Inflammatory macrophage (primary cell): Measurements from ENCODE around the gene CHD3.

Experiments used
- DNase-seq, 2 donors: peaks; one replicate each; pipeline ENCODE4 v3.0.0-alpha.2; 2020 to 2022

CHD3 gene

GRCh38 chr17:7897090-7897489, 8.5 kb downstream of the CHD3 start:
- DNase-seq: no peak

DNA sequence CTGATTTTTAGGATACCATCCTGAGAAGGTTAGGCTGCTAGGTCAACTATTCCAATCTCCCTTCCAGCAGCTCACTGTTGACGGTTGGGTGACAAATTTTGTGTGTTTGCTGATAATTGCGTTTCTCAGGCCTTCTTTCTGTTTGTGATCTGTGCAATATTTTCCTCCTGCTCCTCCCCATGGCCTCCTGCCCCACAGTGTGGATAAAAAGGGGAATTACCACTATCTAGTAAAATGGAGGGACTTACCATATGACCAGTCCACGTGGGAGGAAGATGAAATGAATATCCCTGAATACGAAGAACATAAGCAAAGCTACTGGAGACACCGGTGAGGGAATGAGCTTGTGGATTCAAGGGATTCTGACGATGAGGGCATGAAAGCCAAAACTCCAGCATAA, 9.2 kb downstream of the CHD3 start:
- peak; percentile 73 to 83 for DNase-seq

GRCh38 chr17:7903154-7904103, 14.8 kb downstream of the CHD3 start:
- DNase-seq: no peak

DNA sequence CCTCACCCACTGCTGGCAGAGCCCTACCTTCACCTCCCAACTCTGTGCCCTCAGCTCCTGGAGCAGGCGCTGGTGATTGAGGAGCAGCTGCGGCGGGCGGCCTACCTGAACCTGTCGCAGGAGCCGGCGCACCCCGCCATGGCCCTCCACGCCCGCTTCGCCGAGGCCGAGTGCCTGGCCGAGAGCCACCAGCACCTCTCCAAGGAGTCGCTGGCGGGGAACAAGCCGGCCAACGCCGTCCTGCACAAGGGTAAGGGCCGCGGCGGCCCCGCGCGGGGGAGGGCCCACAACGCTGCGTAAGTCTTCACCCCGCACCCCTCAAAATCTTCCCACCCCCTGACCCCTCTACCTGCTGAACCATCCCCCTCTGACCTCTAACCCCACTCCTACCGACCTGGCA, 20.5 kb downstream of the CHD3 start:
- no peak for DNase-seq

GRCh38 chr17:7910281-7910680, 21.7 kb downstream of the CHD3 start:
- no peak for DNase-seq

- DNase-seq: peak in 1 of 2 donors; percentile 49
Measured at GRCh38 chr17:7910711-7911110, 22.1 kb downstream of the CHD3 start.

DNA sequence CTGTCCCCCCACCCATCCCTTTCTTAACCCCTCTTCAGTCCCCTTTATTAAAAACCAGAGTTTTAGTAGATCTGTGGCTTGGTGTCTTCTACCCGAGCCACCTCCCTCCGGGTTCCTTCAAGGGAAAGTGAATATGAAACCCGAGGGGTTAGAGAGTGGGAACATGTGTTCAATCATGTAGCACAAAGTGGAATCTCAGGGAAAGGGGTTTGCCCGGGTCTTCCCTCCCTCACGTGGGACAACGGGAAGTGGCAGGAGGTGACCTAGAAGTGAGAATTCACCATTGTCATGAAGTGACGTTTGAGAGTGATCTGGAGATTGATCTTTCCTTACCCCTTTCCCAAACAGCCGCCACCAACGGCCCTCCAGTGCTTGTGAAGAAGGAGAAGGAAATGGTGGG, 22.5 kb downstream of the CHD3 start:
- no peak for DNase-seq

GRCh38 chr17:7912927-7913524, 24.4 kb downstream of the CHD3 start:
- peak; percentile 73 to 78 for DNase-seq

DNA sequence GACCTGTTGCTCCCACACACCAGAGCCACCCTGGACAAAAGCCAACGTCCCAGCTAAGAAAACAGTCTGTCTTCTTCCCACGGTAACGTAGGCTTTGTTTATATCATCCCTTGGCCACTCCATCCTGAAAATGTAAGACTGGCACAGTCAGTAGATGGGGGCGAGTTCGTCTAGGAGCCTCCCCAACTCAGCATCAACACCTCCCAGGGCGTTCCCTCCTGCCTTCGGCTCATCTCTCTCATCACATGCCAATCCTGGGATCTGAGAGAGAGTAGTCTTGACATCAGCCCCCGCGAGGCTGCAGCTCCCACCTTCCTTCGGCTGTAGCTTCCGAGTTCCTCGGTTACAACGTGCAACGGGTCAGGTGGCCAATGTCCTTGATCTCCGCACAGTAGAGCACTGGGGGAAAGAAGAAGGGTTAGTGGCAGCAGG, 26.6 kb downstream of the CHD3 start:
- DNase-seq: peak; percentile 30 to 74

DNA sequence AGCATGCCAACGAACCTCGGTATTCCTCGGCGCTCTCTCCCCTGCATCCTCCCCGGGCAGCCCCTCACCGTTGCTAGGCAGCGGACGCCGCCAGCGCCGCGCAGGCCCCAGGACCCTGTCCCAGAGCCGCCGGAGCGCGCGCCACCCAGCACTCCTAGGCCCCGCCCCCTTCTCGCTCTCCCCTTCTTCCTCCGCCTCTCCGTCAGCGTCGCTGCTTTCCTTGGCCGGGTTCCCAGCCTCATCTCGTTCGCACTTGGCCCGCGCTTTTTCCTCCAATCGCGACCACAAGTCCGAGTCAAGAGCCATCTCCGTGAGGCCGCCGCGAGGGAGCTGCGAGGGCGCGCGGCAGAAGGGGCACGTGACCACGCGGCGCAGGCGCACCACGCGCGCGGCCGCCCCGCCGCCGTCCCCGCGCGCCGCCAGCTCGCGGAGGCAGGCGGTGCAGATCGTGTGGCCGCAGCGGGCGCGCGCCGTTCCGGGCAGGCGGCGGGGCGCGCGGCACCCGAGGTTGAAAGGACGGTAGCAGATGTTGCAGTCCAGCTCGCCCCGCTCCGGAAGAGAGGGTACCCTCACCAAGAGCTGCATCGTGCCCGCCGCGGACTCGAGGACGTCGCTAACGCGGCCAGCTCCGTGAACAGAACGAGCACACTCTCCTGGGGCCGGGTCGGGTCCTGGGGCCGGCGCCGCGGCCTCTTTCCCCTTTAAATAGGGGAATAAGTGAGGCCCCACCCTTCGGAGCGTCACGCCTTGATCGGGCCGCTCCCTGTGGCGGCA, 27.2 kb downstream of the CHD3 start, which contains the start of gene RNF227:
Gene RNF227, minus strand, starts transcription at position 679 of the 774 bp plus-strand sequence. Its CDS starts 94 bp downstream, at position 585.
- DNase-seq: peak; percentile 82 to 86

DNA sequence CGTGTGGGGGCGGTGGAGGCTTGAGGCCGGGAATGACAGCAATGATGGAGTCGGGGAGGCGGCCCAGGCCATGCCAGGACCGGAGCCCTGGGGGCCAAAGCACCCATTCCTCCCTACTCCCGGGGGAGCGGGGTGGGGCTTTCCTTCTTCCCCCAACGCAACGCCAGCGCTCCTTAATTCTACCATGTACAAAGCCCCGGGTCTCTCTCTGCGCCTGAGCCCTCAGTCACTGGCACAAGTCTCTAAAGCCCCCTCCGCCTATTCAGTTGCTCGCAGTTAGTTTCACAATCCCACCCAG, 27.7 kb downstream of the CHD3 start:
- no peak for DNase-seq

- DNase-seq: no peak
Measured at GRCh38 chr17:7916808-7917207, 28.2 kb downstream of the CHD3 start.

- DNase-seq: no peak
Measured at GRCh38 chr17:7922269-7922844, 33.8 kb downstream of the CHD3 start.

GRCh38 chr17:7922845-7923628, 34.4 kb downstream of the CHD3 start:
- peak; percentile 52 to 64 for DNase-seq

- DNase-seq: no peak
Measured at GRCh38 chr17:7927596-7927995, 39.0 kb downstream of the CHD3 start.

DNA sequence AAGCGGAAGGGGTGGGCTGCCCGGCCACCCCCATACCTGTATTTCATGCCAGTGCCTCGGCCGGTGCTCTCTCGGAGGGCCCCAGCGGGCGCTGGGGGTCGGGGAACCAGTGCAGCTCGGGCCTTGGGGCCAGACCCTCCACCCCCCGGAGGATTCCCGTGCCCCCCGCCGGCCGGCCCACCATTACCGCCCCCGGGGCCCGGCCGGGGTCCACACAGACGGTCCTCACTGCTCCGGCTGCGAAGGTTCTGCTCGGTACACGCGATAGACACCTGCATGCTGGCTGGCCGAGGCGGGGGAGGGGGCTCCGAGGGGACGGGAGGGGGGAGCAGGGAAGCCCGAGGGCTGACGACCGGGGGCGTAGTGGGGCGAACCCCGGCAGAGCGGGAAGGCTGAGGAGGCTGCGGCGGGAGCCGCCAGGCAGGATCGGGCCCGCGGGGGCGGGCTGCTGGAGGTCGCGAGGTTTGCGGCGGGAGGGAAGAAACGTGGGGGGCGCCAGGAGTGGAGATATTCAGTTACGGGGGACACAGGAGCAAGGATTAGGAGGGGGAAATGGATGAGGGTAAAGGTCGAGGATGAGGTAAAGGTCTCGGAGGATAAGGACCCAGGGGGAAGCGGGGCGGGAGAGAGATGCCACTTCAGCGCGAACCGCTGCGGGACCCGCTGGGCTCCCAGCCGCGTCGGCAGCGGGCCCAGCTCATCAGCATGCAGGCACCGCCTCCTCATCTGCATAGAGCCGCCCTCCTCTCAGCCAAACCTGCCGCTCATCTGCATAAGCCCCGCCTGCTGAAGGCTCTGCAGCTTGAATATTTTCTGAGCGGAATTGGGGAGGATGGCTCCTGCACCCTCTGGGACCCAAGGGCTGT, 40.8 kb downstream of the CHD3 start, which contains the start of gene KCNAB3:
Gene KCNAB3, minus strand, starts transcription at position 699 of the 866 bp plus-strand sequence. Its CDS starts 421 bp downstream, at position 278.
- DNase-seq: no peak

DNA sequence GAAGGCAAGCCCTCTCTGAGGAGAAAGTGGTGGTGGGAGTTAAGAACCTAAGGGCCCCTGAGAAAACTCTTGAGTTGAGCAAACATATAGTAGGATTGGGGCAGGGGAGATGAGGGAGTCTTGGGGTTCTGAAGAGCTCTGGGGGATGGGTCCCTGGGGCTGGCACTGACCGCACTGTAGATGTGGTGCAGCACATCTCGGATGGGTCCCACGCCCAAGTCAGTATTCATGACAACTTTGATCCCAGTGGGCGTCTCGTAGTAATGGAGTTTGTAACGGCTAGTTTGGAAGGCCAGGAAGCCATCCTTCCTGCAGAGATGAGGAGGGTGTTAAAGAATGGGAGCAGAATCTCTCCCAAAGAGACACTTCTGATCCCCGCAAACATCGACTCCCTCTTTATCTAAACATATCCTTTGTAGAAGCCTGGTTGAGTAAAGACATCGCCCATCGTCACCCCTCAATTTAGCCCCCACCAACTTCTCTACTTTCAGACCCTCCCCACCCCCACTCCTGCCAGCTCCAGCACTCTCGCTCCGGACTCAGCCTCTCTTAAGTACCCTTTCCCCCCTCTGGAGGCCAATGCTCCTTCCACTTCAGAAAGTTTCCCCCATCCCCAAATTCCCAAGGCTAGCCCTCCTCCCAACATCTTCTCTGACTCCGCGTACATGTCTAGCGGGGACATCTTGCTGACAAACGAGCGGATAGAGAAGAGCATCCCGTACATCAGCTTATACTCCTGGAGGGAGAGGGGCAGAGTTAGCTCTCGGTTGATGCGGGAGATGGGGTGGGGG, 42.4 kb downstream of the CHD3 start:
- no peak for DNase-seq

GRCh38 chr17:7931709-7932482, 43.3 kb downstream of the CHD3 start, which contains the start of the genes CNTROB and TRAPPC1:
Gene CNTROB, plus strand, starts transcription at chr17:7932206. Its CDS starts 874 bp downstream, at chr17:7933080.
Gene TRAPPC1, minus strand, starts transcription at chr17:7931946. Its CDS starts 117 bp downstream, at chr17:7931829.
- peak; percentile 99 to 100 for DNase-seq

DNA sequence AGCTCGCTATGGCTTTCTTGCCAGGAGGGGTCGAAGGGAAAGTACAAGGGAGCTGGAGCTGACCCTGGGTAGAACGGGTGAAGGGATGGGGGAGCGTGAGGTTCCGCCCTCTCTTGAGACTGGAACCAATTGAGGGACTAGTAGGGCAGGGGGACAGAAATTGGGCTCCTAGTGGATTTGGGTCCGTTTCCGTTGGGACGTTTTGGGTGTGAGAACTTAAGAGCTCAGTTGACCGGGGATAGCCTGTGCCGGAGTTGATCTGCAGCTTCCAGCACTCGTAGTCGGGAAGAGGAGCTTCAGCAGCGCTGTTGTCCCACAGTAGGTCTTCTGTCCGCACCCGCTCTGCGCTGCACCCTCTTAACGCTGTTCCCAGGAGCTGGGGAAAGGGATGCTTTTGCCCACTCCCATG, 43.9 kb downstream of the CHD3 start:
- DNase-seq: peak; percentile 35 to 37
